Neural progenitor cell (in vitro differentiated cells): Measurements from ENCODE around the gene MYH15. TPM values are rescaled to one million over a fixed set of nuclear protein-coding genes. Genes with fewer than 3 reads are reported as not detected.

Experiments
- DNase-seq: peaks from one replicate; pipeline ENCODE4 v3.0.0-alpha.2; 2016; ENCODE audit warnings: low spot score
- H2AFZ ChIP-seq: fragments of 200-600 bp; sonication (generic); replicated peaks from 2 replicates; pipeline ENCODE4 v1.6.1; 2016; ENCODE audit warnings: antibody characterized with exemption
- H3F3A ChIP-seq: fragments of 200-600 bp; sonication (generic); 2 replicates; pipeline ENCODE4 v1.6.1; 2016; ENCODE audit warnings: antibody characterized with exemption, low read depth
- H3K27ac ChIP-seq: fragments of 200-600 bp; sonication (generic); 2 replicates; pipeline ENCODE4 v1.5.1; 2016; ENCODE audit warnings: mild to moderate bottlenecking
- H3K27me3 ChIP-seq: fragments of 200-600 bp; sonication (generic); 2 replicates; pipeline ENCODE4 v1.6.1; 2016; ENCODE audit warnings: mild to moderate bottlenecking, moderate library complexity
- H3K36me3 ChIP-seq: fragments of 200-600 bp; sonication (generic); 2 replicates; pipeline ENCODE4 v1.5.1; 2016
- H3K4me1 ChIP-seq: fragments of 200-600 bp; sonication (generic); 2 replicates; pipeline ENCODE4 v1.6.1; 2016; ENCODE audit warnings: mixed run types
- H3K4me2 ChIP-seq: fragments of 200-600 bp; sonication (generic); 2 replicates; pipeline ENCODE4 v1.6.1; 2016
- H3K4me3 ChIP-seq: fragments of 200-600 bp; sonication (generic); 2 replicates; pipeline ENCODE4 v1.5.1; 2016
- H3K79me2 ChIP-seq: fragments of 200-600 bp; sonication (generic); 2 replicates; pipeline ENCODE4 v1.6.1; 2016; ENCODE audit warnings: low read depth
- H3K9ac ChIP-seq: fragments of 200-600 bp; sonication (generic); 2 replicates; pipeline ENCODE4 v1.6.1; 2016
- H3K9me3 ChIP-seq: fragments of 200-600 bp; sonication (generic); 2 replicates; pipeline ENCODE4 v1.5.1; 2016; ENCODE audit warnings: low read depth
- H4K20me1 ChIP-seq: fragments of 200-600 bp; sonication (generic); 2 replicates; pipeline ENCODE4 v1.6.1; 2016; ENCODE audit warnings: low read depth
- H3K27ac Mint-ChIP-seq: 3 replicates; pipeline ENCODE4 v1.8.0; 2021; ENCODE audit warnings: mixed read lengths
- H3K27me3 Mint-ChIP-seq: 2 replicates; pipeline ENCODE4 v1.8.0; 2022; ENCODE audit warnings: low read depth, mild to moderate bottlenecking, inconsistent platforms, moderate library complexity, mixed read lengths; ENCODE audit not compliant: insufficient read depth
- H3K36me3 Mint-ChIP-seq: 3 replicates; pipeline ENCODE4 v1.8.0; 2021; ENCODE audit warnings: mixed read lengths
- H3K4me1 Mint-ChIP-seq: 3 replicates; pipeline ENCODE4 v1.8.0; 2021; ENCODE audit warnings: mixed read lengths
- H3K4me3 Mint-ChIP-seq: 3 replicates; pipeline ENCODE4 v1.8.0; 2021; ENCODE audit warnings: mild to moderate bottlenecking, moderate library complexity, mixed read lengths
- H3K9me3 Mint-ChIP-seq: 3 replicates; pipeline ENCODE4 v1.8.0; 2020; ENCODE audit warnings: mixed read lengths
- CTCF ChIP-seq: fragments of 200-600 bp; sonication (generic); IDR thresholded peaks from 2 replicates; pipeline ENCODE4 v1.5.1; 2017; ENCODE audit warnings: antibody characterized with exemption, mild to moderate bottlenecking
- EZH2 ChIP-seq: fragments of 200-600 bp; sonication (generic); IDR thresholded peaks from 2 replicates; pipeline ENCODE4 v1.6.1; 2017; ENCODE audit warnings: antibody characterized with exemption, mild to moderate bottlenecking, moderate library complexity
- EZH2phosphoT487 ChIP-seq: fragments of 200-600 bp; sonication (generic); IDR thresholded peaks from 2 replicates; pipeline ENCODE4 v1.6.1; 2017; ENCODE audit warnings: antibody characterized with exemption
- total RNA-seq: library from RNA; depleted of rRNA; stranded (reverse); fragments of >200 nt; gene quantifications from 2 replicates; pipeline ENCODE4 v1.2.3, GENCODE V29; 2015; ENCODE audit warnings: low replicate concordance

Gene MYH15
- total RNA-seq, 1 donor from 2014 or later: not detected

DNA sequence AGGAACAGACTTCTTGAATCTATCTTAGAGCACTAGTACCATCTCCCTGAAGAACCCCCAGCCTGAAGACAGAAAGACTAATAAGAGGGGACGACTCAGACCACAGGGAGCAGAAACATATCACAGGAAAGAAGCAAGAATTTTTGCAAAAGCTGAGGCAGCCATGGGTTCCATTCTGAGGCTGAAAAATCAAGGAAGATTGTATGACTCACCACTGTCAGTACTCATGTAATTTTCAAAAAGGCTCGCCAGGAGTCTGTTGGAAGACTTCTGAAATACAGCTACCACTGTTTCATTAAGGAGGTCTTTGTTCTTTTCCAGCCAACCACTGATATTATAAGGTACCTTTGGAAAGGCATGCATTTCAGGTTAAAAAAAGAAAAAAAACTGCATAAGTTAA lies 47.5 kb downstream of the MYH15 start:
- H3K4me1 Mint-ChIP-seq: peaks cover 22% of the 10 kb centered on the region
- H3K36me3 Mint-ChIP-seq: no peaks in the 10 kb centered on the region
- no peaks in the 10 kb centered on the region for H4K20me1 ChIP-seq

DNA sequence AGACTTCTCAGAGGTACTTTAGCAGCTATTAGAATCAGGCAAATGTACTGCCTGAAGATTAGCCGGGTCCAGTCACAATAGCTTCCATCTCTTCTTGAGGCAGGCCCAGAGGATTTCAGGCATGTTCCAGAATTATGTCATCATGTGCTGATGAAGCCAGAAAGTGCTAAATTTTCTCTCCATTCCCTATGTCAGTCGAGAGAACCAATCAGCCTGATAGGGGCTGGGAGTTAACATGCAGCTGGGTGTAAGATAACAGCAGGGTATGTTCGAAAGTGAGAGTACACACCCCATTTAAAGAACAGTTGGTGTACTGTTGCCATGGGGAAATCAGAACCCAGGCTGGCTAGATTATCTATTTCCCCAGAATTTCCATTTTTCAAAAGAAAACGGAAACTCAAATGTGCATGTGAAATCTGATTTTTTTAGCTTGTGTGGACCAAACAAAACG lies 48.7 kb downstream of the MYH15 start:
- H3K27ac ChIP-seq: no peak overlapping the region
- no peaks in the 10 kb centered on the region for H3K9me3 ChIP-seq
- Mint-ChIP-seq H3K4me1 (peaks cover 24% of the 10 kb centered on the region), H3K27me3 (no peaks in the 10 kb centered on the region), H3K9me3 (peaks cover 3% of the 10 kb centered on the region), H3K27ac (no peak overlapping the region), H3K4me3 (no peak overlapping the region), H3K36me3 (peaks cover 3% of the 10 kb centered on the region)
- TF ChIP-seq EZH2phosphoT487: no peak
- no peaks in the 10 kb centered on the region for H3F3A ChIP-seq
- no peaks in the 10 kb centered on the region for H3K36me3 ChIP-seq
- no peaks in the 10 kb centered on the region for H4K20me1 ChIP-seq
- no peaks in the 10 kb centered on the region for H3K27me3 ChIP-seq
- no peaks in the 10 kb centered on the region for H3K79me2 ChIP-seq
- H3K4me3 ChIP-seq: no peak overlapping the region
- H2AFZ ChIP-seq: peak overlapping the region; percentile 70
- DNase-seq: no peak
- H3K4me2 ChIP-seq: no peak overlapping the region
- H3K9ac ChIP-seq: no peak overlapping the region
- H3K4me1 ChIP-seq: no peaks in the 10 kb centered on the region

More for the DNA sequence above, 47.5 kb downstream of the MYH15 start:
- Histone ChIP-seq H3K9me3 (no peaks in the 10 kb centered on the region), H3K4me1 (no peaks in the 10 kb centered on the region), H3K27ac (no peak overlapping the region), H3K9ac (no peak overlapping the region), H3K4me2 (no peak overlapping the region), H3K36me3 (no peaks in the 10 kb centered on the region), H2AFZ (no peak overlapping the region), H3F3A (no peaks in the 10 kb centered on the region), H3K79me2 (no peaks in the 10 kb centered on the region), H3K27me3 (no peaks in the 10 kb centered on the region), H3K4me3 (no peak overlapping the region)
- H3K4me3 Mint-ChIP-seq: no peak overlapping the region
- no peak for DNase-seq
- no peaks in the 10 kb centered on the region for H3K27me3 Mint-ChIP-seq
- TF ChIP-seq CTCF (no peak), EZH2 (no peak), EZH2phosphoT487 (no peak)
- no peak overlapping the region for H3K27ac Mint-ChIP-seq
- peaks cover 3% of the 10 kb centered on the region for H3K9me3 Mint-ChIP-seq

DNA sequence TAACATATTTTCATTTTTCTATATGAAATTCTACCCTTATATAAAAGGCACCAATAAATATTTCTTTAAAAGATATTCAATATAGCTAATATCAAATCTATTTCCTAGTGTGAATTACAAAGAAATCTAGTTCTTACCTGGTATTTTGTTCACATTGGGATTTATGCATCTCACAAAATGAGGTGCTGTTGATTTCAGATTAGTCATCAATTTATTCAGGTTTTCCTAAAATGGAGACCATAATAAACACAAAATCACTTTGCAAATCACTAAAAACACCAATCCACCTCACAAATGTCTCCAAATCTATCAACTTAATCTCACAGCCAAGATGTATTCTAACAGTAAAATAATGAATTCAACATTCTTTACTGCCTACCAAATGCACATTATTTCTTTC lies 51.2 kb downstream of the MYH15 start:
- Histone ChIP-seq H3F3A (no peaks in the 10 kb centered on the region), H3K9ac (no peak overlapping the region), H3K4me2 (no peak overlapping the region), H3K9me3 (no peaks in the 10 kb centered on the region), H3K27ac (no peak overlapping the region), H3K79me2 (no peaks in the 10 kb centered on the region), H4K20me1 (no peaks in the 10 kb centered on the region), H3K36me3 (no peaks in the 10 kb centered on the region), H3K27me3 (no peaks in the 10 kb centered on the region), H3K4me3 (no peak overlapping the region), H3K4me1 (no peaks in the 10 kb centered on the region), H2AFZ (no peak overlapping the region)
- Mint-ChIP-seq H3K4me1 (peaks cover 33% of the 10 kb centered on the region), H3K4me3 (no peak overlapping the region), H3K9me3 (peaks cover 4% of the 10 kb centered on the region), H3K27ac (no peak overlapping the region), H3K36me3 (peaks cover 3% of the 10 kb centered on the region), H3K27me3 (no peaks in the 10 kb centered on the region)
- no peak for DNase-seq
- no peak for TF ChIP-seq EZH2phosphoT487
- no peak for TF ChIP-seq EZH2
- TF ChIP-seq CTCF: no peak

GRCh38 chr3:108455212-108455705 lies 55.1 kb downstream of the MYH15 start:
- no peaks in the 10 kb centered on the region for H3K27me3 ChIP-seq
- no peak overlapping the region for H3K4me2 ChIP-seq
- peaks cover 19% of the 10 kb centered on the region for H3K4me1 Mint-ChIP-seq
- no peaks in the 10 kb centered on the region for H4K20me1 ChIP-seq
- H3K27ac ChIP-seq: no peak overlapping the region
- no peak overlapping the region for H3K27ac Mint-ChIP-seq
- TF ChIP-seq CTCF: no peak
- no peak for TF ChIP-seq EZH2phosphoT487
- TF ChIP-seq EZH2: no peak
- no peaks in the 10 kb centered on the region for H3K79me2 ChIP-seq
- H3K36me3 Mint-ChIP-seq: peaks cover 3% of the 10 kb centered on the region
- H3K9me3 ChIP-seq: no peaks in the 10 kb centered on the region
- no peak overlapping the region for H3K4me3 Mint-ChIP-seq
- no peak overlapping the region for H2AFZ ChIP-seq
- no peak overlapping the region for H3K4me3 ChIP-seq
- H3K9ac ChIP-seq: no peak overlapping the region
- no peaks in the 10 kb centered on the region for H3F3A ChIP-seq
- DNase-seq: no peak
- no peaks in the 10 kb centered on the region for H3K4me1 ChIP-seq
- H3K36me3 ChIP-seq: no peaks in the 10 kb centered on the region
- H3K9me3 Mint-ChIP-seq: peaks cover 5% of the 10 kb centered on the region
- no peaks in the 10 kb centered on the region for H3K27me3 Mint-ChIP-seq
